ENCODE measurements around the gene PRH1.

The PRH1 gene

GRCh38 chr12:10884086-10884725 lies at the start of gene PRH1:
PRH1 (minus strand) TSS chr12:10884255; CDS start chr12:10884217, 38 bp downstream.
- FAIRE-seq, result no peak

GRCh38 chr12:10928746-10929286 lies 44.8 kb upstream of the PRH1 start, which contains the start of gene PRH2:
PRH2 (plus strand) TSS chr12:10929236; CDS start chr12:10929274, 38 bp downstream.
- FAIRE-seq, result no peak
- DNase-seq (ENCODE audit: insufficient read length, low spot score), result no peak
- TF ChIP-seq POLR2A (IDR thresholded peaks at IDR 0.05; ENCODE audit: low read depth, low read length), result no peak

More at GRCh38 chr12:10884086-10884725, at the start of gene PRH1:
- no peak for TF ChIP-seq POLR2A (IDR thresholded peaks at IDR 0.05; ENCODE audit: low read depth, low read length)
- no peak for DNase-seq (ENCODE audit: insufficient read length, low spot score)

GRCh38 chr12:10926269-10926668 lies 42.2 kb upstream of the PRH1 start:
- FAIRE-seq (no peak), DNase-seq (ENCODE audit: insufficient read length, low spot score) (no peak)
- TF ChIP-seq POLR2A (IDR thresholded peaks at IDR 0.05; ENCODE audit: low read depth, low read length), result no peak

GRCh38 chr12:10919809-10920208 lies 35.8 kb upstream of the PRH1 start:
- TF ChIP-seq POLR2A (IDR thresholded peaks at IDR 0.05; ENCODE audit: low read depth, low read length), result no peak
- FAIRE-seq (no peak), DNase-seq (ENCODE audit: insufficient read length, low spot score) (no peak)

- FAIRE-seq (no peak), DNase-seq (ENCODE audit: insufficient read length, low spot score) (no peak)
- TF ChIP-seq POLR2A (IDR thresholded peaks at IDR 0.05; ENCODE audit: low read depth, low read length), result no peak
Measured at GRCh38 chr12:10910380-10910779, 26.3 kb upstream of the PRH1 start.

- no peak for TF ChIP-seq POLR2A (IDR thresholded peaks at IDR 0.05; ENCODE audit: low read depth, low read length)
- DNase-seq (ENCODE audit: insufficient read length, low spot score) (no peak), FAIRE-seq (no peak)
Measured at GRCh38 chr12:10909462-10909861, 25.4 kb upstream of the PRH1 start, which contains the start of gene TAS2R13. TAS2R13 (minus strand) TSS chr12:10909562; CDS start chr12:10909298, 264 bp downstream.

GRCh38 chr12:10904686-10905085 lies 20.6 kb upstream of the PRH1 start:
- DNase-seq (ENCODE audit: insufficient read length, low spot score) (no peak), FAIRE-seq (no peak)
- no peak for TF ChIP-seq POLR2A (IDR thresholded peaks at IDR 0.05; ENCODE audit: low read depth, low read length)

GRCh38 chr12:10901427-10901826 lies 17.4 kb upstream of the PRH1 start:
- FAIRE-seq (no peak), DNase-seq (ENCODE audit: insufficient read length, low spot score) (no peak)
- no peak for TF ChIP-seq POLR2A (IDR thresholded peaks at IDR 0.05; ENCODE audit: low read depth, low read length)

GRCh38 chr12:10900972-10901371 lies 16.9 kb upstream of the PRH1 start:
- DNase-seq (ENCODE audit: insufficient read length, low spot score) (no peak), FAIRE-seq (no peak)
- no peak for TF ChIP-seq POLR2A (IDR thresholded peaks at IDR 0.05; ENCODE audit: low read depth, low read length)

GRCh38 chr12:10900530-10900929 lies 16.5 kb upstream of the PRH1 start:
- DNase-seq (ENCODE audit: insufficient read length, low spot score), result no peak
- no peak for TF ChIP-seq POLR2A (IDR thresholded peaks at IDR 0.05; ENCODE audit: low read depth, low read length)
- FAIRE-seq, result no peak

- FAIRE-seq (no peak), DNase-seq (ENCODE audit: insufficient read length, low spot score) (no peak)
- TF ChIP-seq POLR2A (IDR thresholded peaks at IDR 0.05; ENCODE audit: low read depth, low read length), result no peak
Measured at GRCh38 chr12:10896854-10897253, 12.8 kb upstream of the PRH1 start.

- TF ChIP-seq POLR2A (IDR thresholded peaks at IDR 0.05; ENCODE audit: low read depth, low read length), result no peak
- FAIRE-seq (no peak), DNase-seq (ENCODE audit: insufficient read length, low spot score) (no peak)
Measured at GRCh38 chr12:10891937-10892336, 7.9 kb upstream of the PRH1 start.

GRCh38 chr12:10889226-10889625 lies 5.2 kb upstream of the PRH1 start:
- no peak for FAIRE-seq
- no peak for TF ChIP-seq POLR2A (IDR thresholded peaks at IDR 0.05; ENCODE audit: low read depth, low read length)
- no peak for DNase-seq (ENCODE audit: insufficient read length, low spot score)

- DNase-seq (ENCODE audit: insufficient read length, low spot score) (no peak), FAIRE-seq (no peak)
- TF ChIP-seq POLR2A (IDR thresholded peaks at IDR 0.05; ENCODE audit: low read depth, low read length), result no peak
Measured at GRCh38 chr12:10873378-10873777, 10.7 kb downstream of the PRH1 start.

- DNase-seq (ENCODE audit: insufficient read length, low spot score) (no peak), FAIRE-seq (no peak)
- no peak for TF ChIP-seq POLR2A (IDR thresholded peaks at IDR 0.05; ENCODE audit: low read depth, low read length)
Measured at GRCh38 chr12:10867381-10867780, 16.7 kb downstream of the PRH1 start.

All from H54 (cell line).